Measurements from ENCODE around the gene MAP3K14.

DNA sequence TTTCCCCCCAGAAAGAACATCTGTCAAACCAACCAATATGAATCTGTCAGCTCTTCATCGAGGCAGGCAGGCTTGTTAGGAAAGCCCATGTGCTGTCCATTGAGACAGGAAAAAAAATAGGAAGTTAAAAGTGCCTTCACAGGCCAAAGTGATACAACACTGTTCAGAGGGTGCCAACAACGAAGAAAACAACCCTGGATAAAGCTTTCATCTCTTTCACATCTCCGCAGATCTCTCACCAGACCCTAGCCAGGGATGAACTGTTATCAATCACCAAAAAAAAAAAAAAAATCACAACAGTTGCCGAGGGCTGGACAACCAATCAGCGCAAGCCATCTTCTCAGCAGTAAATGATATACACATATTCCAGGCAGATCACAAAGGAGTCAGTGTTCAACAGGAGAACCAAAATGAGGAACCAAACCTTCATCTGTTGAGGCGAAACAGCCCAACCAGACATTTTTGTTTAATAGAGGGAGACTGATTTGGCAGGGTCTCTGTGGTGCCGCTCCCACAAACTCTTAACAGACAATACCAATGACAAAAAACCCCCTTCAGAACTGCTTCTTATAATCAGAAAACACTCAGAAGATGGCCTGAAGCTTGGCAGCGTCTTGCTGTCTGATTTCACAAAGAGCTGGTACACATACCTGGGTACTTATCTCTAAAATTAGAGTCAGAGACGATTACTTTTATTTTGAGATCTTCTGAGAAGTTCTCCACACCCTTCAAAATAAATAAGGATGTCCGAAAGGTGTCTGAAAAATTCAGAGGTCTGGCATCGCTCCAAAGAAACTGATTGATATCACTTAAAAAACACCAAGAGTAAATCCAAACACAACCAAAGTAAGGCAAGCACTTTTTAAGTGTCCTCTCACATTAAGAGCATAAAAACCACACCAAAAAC, 1.8 kb downstream of the MAP3K14 start:
- TF ChIP-seq, protein P1, sequence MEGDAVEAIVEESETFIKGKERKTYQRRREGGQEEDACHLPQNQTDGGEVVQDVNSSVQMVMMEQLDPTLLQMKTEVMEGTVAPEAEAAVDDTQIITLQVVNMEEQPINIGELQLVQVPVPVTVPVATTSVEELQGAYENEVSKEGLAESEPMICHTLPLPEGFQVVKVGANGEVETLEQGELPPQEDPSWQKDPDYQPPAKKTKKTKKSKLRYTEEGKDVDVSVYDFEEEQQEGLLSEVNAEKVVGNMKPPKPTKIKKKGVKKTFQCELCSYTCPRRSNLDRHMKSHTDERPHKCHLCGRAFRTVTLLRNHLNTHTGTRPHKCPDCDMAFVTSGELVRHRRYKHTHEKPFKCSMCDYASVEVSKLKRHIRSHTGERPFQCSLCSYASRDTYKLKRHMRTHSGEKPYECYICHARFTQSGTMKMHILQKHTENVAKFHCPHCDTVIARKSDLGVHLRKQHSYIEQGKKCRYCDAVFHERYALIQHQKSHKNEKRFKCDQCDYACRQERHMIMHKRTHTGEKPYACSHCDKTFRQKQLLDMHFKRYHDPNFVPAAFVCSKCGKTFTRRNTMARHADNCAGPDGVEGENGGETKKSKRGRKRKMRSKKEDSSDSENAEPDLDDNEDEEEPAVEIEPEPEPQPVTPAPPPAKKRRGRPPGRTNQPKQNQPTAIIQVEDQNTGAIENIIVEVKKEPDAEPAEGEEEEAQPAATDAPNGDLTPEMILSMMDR (IDR thresholded peaks at IDR 0.05; ENCODE audit: insufficient read depth, low read length, poor library complexity, severe bottlenecking), result no peak
- TF ChIP-seq EZH2phosphoT487 (conservative IDR thresholded peaks at IDR 0.05; ENCODE audit: low read length), result no peak
